ENCODE results near the gene KHDC1. TPM values are rescaled to one million over a fixed set of nuclear protein-coding genes. Genes with fewer than 3 reads are reported as not detected.
"Not testable (repeated sequence)": the region's sequence is repeated elsewhere in the genome, so short reads cannot be mapped to it uniquely, and the experiment has no call there.

The KHDC1 gene
- total RNA-seq, 1 donor from 2014 or later, result 7.0 TPM

DNA sequence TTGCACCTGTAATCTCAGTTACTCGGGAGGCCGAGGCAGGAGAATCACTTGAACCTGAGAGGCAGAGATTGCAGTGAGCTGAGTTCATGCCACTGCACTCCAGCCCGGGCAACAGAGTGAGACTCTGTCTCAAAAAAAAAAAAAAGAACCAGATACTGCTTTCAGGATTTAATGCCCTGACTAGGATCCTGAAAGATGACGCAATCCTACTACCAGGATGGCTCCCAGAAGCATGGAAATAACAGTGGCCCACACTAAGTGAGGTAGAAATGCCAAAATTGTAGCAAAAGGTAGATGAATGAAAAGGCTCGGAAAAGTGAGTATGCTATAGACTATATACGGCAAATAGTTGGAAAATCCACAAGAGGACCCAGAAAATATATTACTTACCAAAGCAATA is 23.8 kb upstream of the KHDC1 start:
- DNase-seq (ENCODE audit: low spot score), result no peak
- Histone ChIP-seq H3F3A (ENCODE audit: low read depth) (no peaks in the 10 kb centered on the region), H3K27me3 (no peaks in the 10 kb centered on the region), H3K4me3 (no peak overlapping the region), H3K4me1 (no peaks in the 10 kb centered on the region), H2AFZ (replicated peaks) (no peak overlapping the region), H4K20me1 (ENCODE audit: low read depth) (no peaks in the 10 kb centered on the region), H3K36me3 (no peaks in the 10 kb centered on the region), H3K4me2 (no peak overlapping the region), H3K9me3 (ENCODE audit: low read depth) (no peaks in the 10 kb centered on the region), H3K9ac (no peak overlapping the region), H3K27ac (no peak overlapping the region), H3K79me2 (ENCODE audit: low read depth) (no peaks in the 10 kb centered on the region)
- H3K9me3 Mint-ChIP-seq, result no peaks in the 10 kb centered on the region
- peaks cover 2% of the 10 kb centered on the region for H3K36me3 Mint-ChIP-seq
- TF ChIP-seq EZH2phosphoT487 (IDR thresholded peaks at IDR 0.05) (no peak), EZH2 (IDR thresholded peaks at IDR 0.05) (no peak)
- TF ChIP-seq, protein P1, sequence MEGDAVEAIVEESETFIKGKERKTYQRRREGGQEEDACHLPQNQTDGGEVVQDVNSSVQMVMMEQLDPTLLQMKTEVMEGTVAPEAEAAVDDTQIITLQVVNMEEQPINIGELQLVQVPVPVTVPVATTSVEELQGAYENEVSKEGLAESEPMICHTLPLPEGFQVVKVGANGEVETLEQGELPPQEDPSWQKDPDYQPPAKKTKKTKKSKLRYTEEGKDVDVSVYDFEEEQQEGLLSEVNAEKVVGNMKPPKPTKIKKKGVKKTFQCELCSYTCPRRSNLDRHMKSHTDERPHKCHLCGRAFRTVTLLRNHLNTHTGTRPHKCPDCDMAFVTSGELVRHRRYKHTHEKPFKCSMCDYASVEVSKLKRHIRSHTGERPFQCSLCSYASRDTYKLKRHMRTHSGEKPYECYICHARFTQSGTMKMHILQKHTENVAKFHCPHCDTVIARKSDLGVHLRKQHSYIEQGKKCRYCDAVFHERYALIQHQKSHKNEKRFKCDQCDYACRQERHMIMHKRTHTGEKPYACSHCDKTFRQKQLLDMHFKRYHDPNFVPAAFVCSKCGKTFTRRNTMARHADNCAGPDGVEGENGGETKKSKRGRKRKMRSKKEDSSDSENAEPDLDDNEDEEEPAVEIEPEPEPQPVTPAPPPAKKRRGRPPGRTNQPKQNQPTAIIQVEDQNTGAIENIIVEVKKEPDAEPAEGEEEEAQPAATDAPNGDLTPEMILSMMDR (IDR thresholded peaks at IDR 0.05), result no peak
- no peak overlapping the region for H3K4me3 Mint-ChIP-seq
- peaks cover 2% of the 10 kb centered on the region for H3K4me1 Mint-ChIP-seq
- H3K27ac Mint-ChIP-seq, result no peak overlapping the region
- peaks cover 5% of the 10 kb centered on the region for H3K27me3 Mint-ChIP-seq (ENCODE audit: insufficient read depth, low read depth)

DNA sequence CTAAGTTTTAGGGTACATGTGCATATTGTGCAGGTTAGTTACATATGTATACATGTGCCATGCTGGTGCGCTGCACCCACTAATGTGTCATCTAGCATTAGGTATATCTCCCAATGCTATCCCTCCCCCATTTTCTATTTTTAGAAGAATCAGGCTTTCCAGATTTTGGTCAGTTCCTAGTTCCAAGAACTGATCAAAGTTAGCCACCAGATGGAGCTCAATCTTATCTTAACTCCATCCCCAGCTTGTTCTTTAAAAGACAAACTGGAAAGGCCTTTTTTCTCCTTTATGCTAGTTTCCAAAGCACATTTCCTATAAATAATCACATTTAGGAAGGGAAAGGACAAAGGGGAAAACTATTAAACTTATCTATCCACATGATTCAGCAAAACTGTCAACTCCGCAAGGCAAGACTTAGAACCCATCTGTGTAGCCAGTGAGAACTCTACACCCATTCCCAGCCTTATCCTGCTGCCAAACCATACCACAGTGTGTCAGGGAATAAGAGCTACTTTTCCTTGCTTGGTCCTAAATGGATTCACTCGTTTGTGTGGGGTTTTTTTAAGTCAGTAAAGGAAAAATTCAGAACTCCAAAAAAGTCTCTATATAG is 22.8 kb upstream of the KHDC1 start:
- H4K20me1 ChIP-seq (ENCODE audit: low read depth), result no peaks in the 10 kb centered on the region
- no peak overlapping the region for H3K9ac ChIP-seq
- H3K9me3 Mint-ChIP-seq, result no peaks in the 10 kb centered on the region
- H2AFZ ChIP-seq (replicated peaks), result no peak overlapping the region
- no peaks in the 10 kb centered on the region for H3K36me3 ChIP-seq
- no peaks in the 10 kb centered on the region for H3K4me1 ChIP-seq
- H3K4me2 ChIP-seq, result no peak overlapping the region
- no peak overlapping the region for H3K27ac Mint-ChIP-seq
- no peaks in the 10 kb centered on the region for H3F3A ChIP-seq (ENCODE audit: low read depth)
- peaks cover 2% of the 10 kb centered on the region for H3K4me1 Mint-ChIP-seq
- H3K27me3 Mint-ChIP-seq (ENCODE audit: insufficient read depth, low read depth), result peaks cover 5% of the 10 kb centered on the region
- no peaks in the 10 kb centered on the region for H3K9me3 ChIP-seq (ENCODE audit: low read depth)
- H3K4me3 ChIP-seq, result no peak overlapping the region
- H3K79me2 ChIP-seq (ENCODE audit: low read depth), result no peaks in the 10 kb centered on the region
- H3K27me3 ChIP-seq, result no peaks in the 10 kb centered on the region
- TF ChIP-seq, protein P1 (IDR thresholded peaks at IDR 0.05), result peak; percentile 63
- TF ChIP-seq EZH2 (IDR thresholded peaks at IDR 0.05), result no peak
- peaks cover 2% of the 10 kb centered on the region for H3K36me3 Mint-ChIP-seq
- H3K27ac ChIP-seq, result no peak overlapping the region
- DNase-seq (ENCODE audit: low spot score), result peak; percentile 59
- no peak overlapping the region for H3K4me3 Mint-ChIP-seq

DNA sequence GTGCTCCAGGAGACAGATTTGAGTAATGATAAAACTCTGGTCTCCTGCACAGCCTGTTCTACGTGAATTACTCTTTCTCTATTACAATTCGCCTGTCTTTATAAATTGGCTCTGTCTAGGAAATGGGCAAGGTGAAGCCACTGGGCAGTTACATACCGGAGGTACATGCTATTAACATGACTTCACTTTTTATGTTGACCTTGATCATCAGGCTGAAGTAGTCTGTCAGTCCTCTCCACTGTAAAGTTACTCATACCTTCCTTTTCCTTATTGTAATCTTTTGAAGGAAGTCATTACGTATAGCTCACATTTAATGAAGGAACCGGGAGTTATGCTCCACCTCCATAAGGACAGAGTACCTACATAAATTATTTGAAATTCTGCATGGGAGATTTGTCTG is 19.9 kb upstream of the KHDC1 start:
- no peak overlapping the region for H3K9ac ChIP-seq
- H3K4me1 ChIP-seq, result no peaks in the 10 kb centered on the region
- H3K4me1 Mint-ChIP-seq, result peaks cover 2% of the 10 kb centered on the region
- H3K9me3 Mint-ChIP-seq, result no peaks in the 10 kb centered on the region
- no peak overlapping the region for H3K4me2 ChIP-seq
- no peaks in the 10 kb centered on the region for H3K36me3 ChIP-seq
- no peaks in the 10 kb centered on the region for H3K9me3 ChIP-seq (ENCODE audit: low read depth)
- no peaks in the 10 kb centered on the region for H3K79me2 ChIP-seq (ENCODE audit: low read depth)
- H3K4me3 Mint-ChIP-seq, result no peak overlapping the region
- peaks cover 2% of the 10 kb centered on the region for H3K36me3 Mint-ChIP-seq
- no peak overlapping the region for H2AFZ ChIP-seq (replicated peaks)
- H3K27ac Mint-ChIP-seq, result no peak overlapping the region
- TF ChIP-seq, protein P1 (IDR thresholded peaks at IDR 0.05), result no peak
- TF ChIP-seq EZH2 (IDR thresholded peaks at IDR 0.05) (no peak), EZH2phosphoT487 (IDR thresholded peaks at IDR 0.05) (no peak)
- H3K27ac ChIP-seq, result no peak overlapping the region
- no peaks in the 10 kb centered on the region for H4K20me1 ChIP-seq (ENCODE audit: low read depth)
- no peaks in the 10 kb centered on the region for H3F3A ChIP-seq (ENCODE audit: low read depth)
- DNase-seq (ENCODE audit: low spot score), result no peak
- no peak overlapping the region for H3K4me3 ChIP-seq
- H3K27me3 Mint-ChIP-seq (ENCODE audit: insufficient read depth, low read depth), result peaks cover 5% of the 10 kb centered on the region
- H3K27me3 ChIP-seq, result no peaks in the 10 kb centered on the region

DNA sequence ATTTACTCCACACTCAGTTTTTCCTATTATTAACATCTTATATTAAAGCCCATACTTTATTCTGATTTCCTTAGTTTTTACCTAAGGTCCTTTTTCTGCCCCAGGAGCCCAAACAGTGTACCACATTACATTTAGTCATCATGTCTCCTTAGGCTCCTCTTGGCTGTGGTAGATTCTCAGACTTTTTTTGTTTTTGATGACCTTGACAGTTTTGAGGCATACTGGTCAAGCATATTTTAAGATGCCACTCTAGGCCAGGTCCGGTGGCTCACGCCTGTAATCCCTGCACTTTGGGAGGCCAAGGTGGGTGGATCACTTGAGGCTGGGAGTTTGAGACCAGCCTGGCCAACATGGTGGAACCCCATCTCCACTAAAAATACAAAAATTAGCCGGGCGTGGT is 18.7 kb upstream of the KHDC1 start:
- not testable (repeated sequence) for H3K27me3 ChIP-seq; H3K4me3 Mint-ChIP-seq; H3K27ac ChIP-seq; H3K4me1 Mint-ChIP-seq; H3K4me1 ChIP-seq; H3K4me2 ChIP-seq; H3K27me3 Mint-ChIP-seq (ENCODE audit: insufficient read depth, low read depth); H3K79me2 ChIP-seq (ENCODE audit: low read depth); DNase-seq (ENCODE audit: low spot score); H3K9me3 ChIP-seq (ENCODE audit: low read depth); H3K9ac ChIP-seq; H3F3A ChIP-seq (ENCODE audit: low read depth); H2AFZ ChIP-seq (replicated peaks); H4K20me1 ChIP-seq (ENCODE audit: low read depth); H3K4me3 ChIP-seq; H3K9me3 Mint-ChIP-seq; H3K36me3 Mint-ChIP-seq; H3K36me3 ChIP-seq; H3K27ac Mint-ChIP-seq

DNA sequence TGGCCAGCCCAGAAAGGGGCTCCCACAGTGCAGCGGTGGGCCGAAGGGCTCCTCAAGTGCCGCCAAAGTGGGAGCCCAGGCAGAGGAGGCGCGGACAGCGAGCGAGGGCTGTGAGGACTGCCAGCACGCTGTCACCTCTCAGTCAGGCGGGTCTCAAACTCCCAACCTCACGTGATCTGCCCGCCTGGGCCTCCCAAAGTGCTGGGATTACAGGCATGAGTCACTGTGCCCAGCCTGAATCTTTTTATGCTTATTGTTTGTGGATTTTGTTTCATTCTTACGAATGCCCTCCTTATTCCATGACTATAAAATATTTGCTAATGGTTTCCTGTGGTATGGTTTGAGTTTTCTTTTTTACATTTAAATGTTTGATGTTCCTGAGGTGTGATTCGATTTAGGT is 6.3 kb upstream of the KHDC1 start:
- not testable (repeated sequence) for H3K27me3 ChIP-seq; H3K27me3 Mint-ChIP-seq (ENCODE audit: insufficient read depth, low read depth); H3K4me1 ChIP-seq; H3K27ac Mint-ChIP-seq; H3K36me3 ChIP-seq; H3K79me2 ChIP-seq (ENCODE audit: low read depth); H3K27ac ChIP-seq; H4K20me1 ChIP-seq (ENCODE audit: low read depth); DNase-seq (ENCODE audit: low spot score); H3K4me2 ChIP-seq; H3K9ac ChIP-seq; H3K9me3 ChIP-seq (ENCODE audit: low read depth); H3K4me3 Mint-ChIP-seq; H3F3A ChIP-seq (ENCODE audit: low read depth); H3K4me1 Mint-ChIP-seq; H3K4me3 ChIP-seq; H3K9me3 Mint-ChIP-seq; H2AFZ ChIP-seq (replicated peaks)
- peaks cover 19% of the 10 kb centered on the region for H3K36me3 Mint-ChIP-seq

DNA sequence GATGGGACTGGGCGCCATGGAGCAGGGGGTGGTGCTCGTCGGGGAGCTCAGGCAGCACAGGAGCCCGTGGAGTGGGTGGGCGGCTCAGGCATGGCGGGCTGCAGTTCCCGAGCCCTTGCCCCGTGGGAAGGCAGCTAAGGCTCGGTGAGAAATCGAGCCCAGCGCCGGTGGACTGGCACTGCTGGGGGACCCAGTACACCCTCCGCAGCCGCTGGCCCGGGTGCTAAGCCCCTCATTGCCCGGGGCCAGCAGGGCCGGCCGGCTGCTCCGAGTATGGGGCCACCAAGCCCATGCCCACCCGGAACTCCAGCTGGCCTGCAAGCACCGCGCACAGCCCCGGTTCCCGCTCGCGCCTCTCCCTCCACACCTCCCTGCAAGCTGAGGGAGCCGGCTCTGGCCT is 5.9 kb upstream of the KHDC1 start:
- H3K9me3 ChIP-seq (ENCODE audit: low read depth); H2AFZ ChIP-seq (replicated peaks); H3F3A ChIP-seq (ENCODE audit: low read depth); H3K4me1 Mint-ChIP-seq; H3K27ac ChIP-seq; H3K4me3 Mint-ChIP-seq; H4K20me1 ChIP-seq (ENCODE audit: low read depth); DNase-seq (ENCODE audit: low spot score); H3K9ac ChIP-seq; H3K27ac Mint-ChIP-seq; H3K36me3 ChIP-seq; H3K79me2 ChIP-seq (ENCODE audit: low read depth); H3K4me2 ChIP-seq; H3K27me3 Mint-ChIP-seq (ENCODE audit: insufficient read depth, low read depth); H3K4me3 ChIP-seq; H3K4me1 ChIP-seq; H3K9me3 Mint-ChIP-seq; H3K27me3 ChIP-seq: not testable (repeated sequence)
- H3K36me3 Mint-ChIP-seq, result peaks cover 21% of the 10 kb centered on the region

Data from neural progenitor cell (in vitro differentiated cells).